Hematopoietic multipotent progenitor cell (in vitro differentiated cells): Measurements from ENCODE around the gene COPZ1. TPM values are rescaled to one million over a fixed set of nuclear protein-coding genes. Genes with fewer than 3 reads are reported as not detected.
"Not testable (repeated sequence)": the region's sequence is repeated elsewhere in the genome, so short reads cannot be mapped to it uniquely, and the experiment has no call there.

ENCODE experiments used
- DNase-seq, 3 donors: peaks; one replicate each; pipeline ENCODE4 v3.0.0-alpha.2; 2011 to 2015; ENCODE audit warnings: low read depth in 2 of 3, low spot score in 2 of 3
- total RNA-seq: library from RNA; depleted of rRNA; stranded (reverse); fragments of >200 nt; gene quantifications from one replicate; pipeline ENCODE4 v1.2.3, GENCODE V29; 2012

The COPZ1 gene
- total RNA-seq, 1 donor: 65.7 TPM

- peak in 2 of 3 donors; percentile 60 to 75 for DNase-seq
These were observed 30.6 kb upstream of the COPZ1 start for GRCh38 chr12:54294152-54294952.

- no peak for DNase-seq
These were observed 29.9 kb upstream of the COPZ1 start for GRCh38 chr12:54294953-54295566.

DNA sequence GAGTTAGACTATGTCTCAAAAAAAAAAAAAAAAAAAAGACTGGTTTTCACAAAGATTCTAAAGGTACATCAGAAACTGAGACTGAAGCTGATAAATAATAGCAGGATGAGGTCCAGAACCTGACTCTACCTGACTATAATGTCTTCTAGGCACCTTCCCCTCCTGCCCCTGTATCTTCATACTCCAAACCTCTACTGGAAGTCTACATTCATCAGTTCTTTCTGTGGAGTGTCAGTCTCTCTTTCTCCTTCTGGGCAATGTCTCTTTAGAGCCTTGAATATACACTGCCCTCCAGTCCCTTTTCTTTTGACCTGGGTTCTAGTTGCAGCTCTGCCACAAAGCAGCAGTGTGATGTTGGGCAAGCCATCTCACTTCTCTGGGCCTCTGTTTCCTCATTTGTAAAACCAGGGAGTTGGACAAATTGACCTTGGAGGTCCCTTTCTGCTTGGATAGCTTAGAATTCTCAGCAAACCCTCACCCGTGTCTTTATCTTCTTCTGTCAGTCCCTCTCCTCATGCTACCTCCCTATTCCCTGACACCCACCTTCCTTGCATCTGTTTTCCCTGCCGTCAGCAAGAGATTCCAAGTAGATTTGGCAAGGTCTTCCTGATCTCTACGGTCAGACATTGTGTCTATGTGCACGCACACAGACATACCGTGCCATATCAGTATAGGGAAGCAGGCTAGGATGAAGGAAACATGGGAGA, 28.4 kb upstream of the COPZ1 start:
- no peak for DNase-seq

GRCh38 chr12:54298904-54299303, 26.0 kb upstream of the COPZ1 start:
- DNase-seq: no peak

DNA sequence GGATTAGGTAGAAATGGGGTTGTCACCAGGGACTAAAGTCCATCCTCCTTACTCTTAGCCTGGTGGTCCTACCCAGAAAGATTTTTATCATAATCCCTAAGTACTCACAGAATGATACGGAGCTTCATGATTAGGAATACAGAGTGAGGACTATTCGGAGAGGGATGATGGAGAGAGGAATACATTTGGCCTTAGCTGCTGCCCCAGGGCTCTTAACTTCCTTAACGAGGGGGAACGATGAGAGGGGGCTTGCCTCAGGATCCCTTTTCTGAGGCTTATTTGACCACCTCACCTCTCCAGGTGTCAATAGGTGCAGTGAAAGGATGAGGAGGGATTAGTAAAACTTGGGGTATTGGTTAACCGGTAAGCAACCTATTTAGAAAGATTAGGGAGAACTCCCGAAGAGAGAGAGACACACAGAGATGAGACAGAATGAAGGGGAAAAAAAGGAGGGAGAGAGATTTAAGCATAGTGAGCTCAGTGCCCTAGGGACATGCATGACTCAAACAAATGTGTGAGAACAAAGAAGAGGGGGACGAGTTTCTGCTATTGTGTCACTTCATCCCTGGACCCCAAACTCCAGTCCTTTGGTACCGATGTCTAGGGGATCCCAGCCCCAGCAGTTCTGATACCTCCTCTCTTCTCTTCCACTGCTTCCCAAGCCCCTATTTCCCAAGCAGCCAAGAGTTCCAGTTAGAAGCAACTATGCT, 25.3 kb upstream of the COPZ1 start:
- DNase-seq: no peak

GRCh38 chr12:54300225-54300731, 24.7 kb upstream of the COPZ1 start:
- no peak for DNase-seq

- DNase-seq: peak in 2 of 3 donors; percentile 56 to 72
These were observed 24.1 kb upstream of the COPZ1 start, which contains the start of gene NFE2 for GRCh38 chr12:54300732-54301427. NFE2 (minus strand) TSS chr12:54301015; CDS start chr12:54295248, 5,767 bp downstream.

DNA sequence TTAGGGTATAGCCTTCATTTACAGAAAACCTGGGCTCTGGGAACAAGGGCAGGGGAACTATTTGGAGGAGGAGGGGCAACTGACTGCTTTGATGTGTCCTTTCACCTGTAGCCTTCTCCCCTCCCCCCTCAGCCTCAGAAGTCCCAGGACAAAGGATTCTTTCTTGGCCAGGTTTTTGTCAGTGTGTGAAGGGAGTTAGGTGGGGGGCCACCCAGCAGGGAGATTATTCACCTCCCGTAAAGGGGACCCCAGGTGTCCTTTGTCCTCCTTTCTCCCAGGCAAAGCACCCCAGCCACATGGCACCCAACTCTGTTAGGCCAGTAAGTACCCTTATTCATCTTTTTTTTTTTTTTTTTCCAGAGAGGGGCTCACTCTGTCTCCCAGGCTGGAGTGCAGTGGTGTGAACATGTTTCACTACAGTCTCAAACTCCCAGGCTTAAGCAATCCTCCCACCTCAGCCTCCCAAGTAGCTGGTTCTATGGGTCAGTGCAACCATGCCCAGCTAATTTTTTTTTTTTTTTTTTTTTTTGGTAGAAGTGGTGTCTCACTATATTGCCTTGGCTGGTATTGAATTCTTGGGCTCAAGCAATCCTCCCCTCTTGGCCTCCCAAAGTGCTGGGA, 23.4 kb upstream of the COPZ1 start:
- DNase-seq: no peak

GRCh38 chr12:54303640-54304039, 21.3 kb upstream of the COPZ1 start:
- DNase-seq: no peak

DNA sequence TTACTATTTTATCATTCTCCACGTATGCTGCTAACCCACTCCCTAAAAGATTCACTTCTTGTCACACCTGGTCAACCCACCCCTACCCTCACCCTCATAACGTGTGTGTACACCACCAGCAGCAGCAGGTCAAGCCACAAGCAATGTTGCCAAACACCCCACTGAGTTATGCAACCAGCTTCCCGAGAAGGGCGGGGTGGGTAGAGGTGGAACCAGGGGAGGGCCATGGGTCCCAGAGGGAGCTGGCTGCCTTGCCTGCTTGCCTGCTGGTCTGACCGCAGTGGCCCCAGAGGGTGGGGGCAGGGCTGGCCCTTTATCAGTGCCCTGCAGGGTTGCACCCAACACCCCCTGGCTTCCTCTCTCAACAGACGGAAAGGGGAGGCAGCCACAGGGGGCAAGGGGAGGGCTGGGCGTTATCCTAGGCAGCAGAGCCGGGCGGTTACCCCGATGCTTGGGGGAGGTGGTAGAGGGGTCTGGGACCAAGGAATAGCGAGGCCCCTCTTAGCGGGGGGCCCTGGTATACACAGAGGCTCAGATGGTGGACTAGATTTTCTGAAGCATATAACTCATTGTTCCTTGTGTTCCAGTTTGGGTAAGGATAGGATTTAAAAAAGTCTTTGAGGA, 20.6 kb upstream of the COPZ1 start:
- peak in 2 of 3 donors; percentile 98 to 99 for DNase-seq

DNA sequence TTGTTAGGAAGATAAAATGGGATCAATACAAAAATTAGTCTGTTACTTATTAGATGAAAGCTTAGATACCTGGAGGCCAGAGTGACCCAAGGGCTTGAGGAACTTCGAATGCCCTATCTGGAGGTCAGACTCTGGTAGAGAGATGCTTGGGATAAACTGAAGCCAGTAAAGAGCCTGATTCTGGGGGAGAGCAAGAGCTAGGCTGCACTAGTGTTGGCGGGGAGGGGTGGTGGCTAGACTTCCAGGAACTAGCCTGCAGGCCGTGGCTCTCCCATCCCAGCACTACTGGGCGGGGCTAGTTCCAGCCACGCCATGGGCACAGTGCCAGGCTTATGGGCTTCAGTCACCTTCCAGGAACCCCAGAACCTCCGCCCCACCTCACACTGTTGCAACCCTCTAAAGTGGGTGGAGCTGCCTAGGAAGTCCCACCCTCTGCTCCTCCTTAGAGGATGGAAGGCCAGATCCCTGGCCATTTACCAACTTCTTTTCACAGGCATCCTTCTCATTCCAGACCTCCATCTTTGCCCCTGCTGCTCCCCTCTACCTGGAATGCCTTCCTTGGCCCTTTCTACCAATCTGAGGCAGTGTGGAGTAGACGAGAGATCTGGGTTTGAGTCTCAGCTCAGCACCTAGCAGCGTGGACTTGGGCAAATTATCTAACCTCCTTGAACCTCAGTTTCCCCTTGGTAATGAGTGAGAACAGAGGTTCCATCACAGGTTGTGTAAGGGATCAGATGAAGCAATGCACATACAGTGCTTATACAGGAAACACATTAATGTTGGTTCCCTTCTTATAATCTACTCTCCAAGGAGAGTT, 17.8 kb upstream of the COPZ1 start:
- peak in 2 of 3 donors; percentile 92 to 95 for DNase-seq

DNA sequence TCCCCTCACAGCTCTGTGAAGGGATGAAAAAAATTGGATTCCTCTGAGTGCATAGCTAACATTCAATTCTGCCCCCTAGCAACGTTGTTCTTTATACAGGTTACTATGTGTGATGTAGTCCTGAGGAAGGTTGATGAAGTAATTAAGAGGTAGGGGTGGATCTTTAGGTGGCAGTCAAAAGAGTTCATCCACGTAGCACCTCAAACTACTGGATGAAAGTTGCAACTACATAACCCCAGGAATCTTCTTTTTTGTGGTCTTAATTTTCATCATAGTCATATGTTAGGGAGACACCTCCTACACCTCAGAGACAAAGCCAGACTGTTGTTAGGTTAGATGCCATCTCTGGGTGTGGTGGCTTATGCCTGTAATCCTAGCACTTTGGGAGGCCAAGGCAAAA, 13.9 kb upstream of the COPZ1 start:
- peak in 2 of 3 donors; percentile 30 to 50 for DNase-seq

GRCh38 chr12:54312309-54312708, 12.6 kb upstream of the COPZ1 start:
- DNase-seq: not testable (repeated sequence)

- DNase-seq: no peak
These were observed 3.6 kb upstream of the COPZ1 start for GRCh38 chr12:54321363-54321762.

DNA sequence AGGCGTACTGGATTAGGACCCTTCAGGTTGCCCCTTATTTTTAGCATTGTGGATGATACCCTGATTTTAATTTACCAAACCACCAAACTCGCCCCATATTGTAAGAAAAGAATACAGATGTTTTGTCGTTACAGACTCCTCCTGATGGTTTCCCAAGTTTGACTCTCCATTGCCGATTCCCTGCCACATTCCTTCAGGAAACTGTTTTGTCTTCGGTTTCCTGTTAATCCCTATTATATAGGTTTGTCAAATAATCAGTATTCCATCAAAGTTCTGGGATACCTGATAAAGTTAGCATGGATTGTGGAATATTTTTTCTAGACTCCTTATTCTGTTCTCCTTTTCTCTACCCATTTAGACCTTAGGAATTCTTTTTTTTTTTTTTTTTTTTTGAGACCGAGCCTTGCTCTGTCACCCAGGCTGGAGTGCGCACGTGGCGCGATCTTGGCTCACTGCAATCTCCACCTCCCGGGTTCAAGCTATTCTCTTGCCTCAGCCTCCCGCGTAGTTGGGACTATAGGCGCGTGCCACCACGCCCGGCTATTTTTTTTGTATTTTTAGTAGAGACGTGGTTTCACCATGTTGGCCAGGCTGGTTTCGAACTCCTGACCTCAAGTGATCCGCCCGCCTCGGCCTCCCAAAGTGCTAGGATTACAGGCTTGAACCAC, 645 bp downstream of the COPZ1 start:
- not testable (repeated sequence) for DNase-seq

DNA sequence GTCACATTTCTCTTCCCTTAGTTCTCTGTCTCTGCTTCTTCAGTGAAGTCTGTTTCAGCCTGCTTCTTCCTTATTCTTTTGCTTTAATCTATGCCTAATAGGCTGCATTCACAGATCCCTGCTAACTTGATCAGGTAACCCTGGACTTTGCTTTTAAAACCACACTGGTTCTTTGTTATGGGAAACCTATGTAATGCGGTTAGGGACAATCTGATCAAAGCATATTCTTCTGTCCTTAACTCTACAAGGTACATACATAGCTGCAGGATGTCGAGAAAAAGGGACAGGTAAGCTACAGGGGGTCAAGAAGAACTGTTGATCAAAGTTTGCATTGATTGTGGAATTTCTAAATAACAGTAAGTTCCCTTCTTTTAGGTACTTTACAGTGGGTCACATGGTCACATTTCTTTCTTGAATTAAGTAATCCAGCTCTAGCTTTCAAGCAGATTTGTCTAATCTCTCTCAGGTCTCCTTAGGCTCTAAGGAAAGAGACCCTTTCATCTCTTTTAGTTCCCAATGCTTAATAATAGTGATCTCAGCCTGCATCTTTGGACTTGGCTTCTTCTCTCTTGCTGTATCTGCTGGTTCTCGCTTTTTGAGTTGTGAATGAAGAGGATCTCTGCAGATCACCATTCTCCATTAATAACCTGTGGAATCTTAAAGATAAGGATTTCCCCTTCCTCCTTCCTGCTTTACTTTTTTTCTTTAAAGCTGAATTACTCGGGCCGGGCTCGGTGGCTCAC, 3.8 kb downstream of the COPZ1 start:
- no peak for DNase-seq

DNA sequence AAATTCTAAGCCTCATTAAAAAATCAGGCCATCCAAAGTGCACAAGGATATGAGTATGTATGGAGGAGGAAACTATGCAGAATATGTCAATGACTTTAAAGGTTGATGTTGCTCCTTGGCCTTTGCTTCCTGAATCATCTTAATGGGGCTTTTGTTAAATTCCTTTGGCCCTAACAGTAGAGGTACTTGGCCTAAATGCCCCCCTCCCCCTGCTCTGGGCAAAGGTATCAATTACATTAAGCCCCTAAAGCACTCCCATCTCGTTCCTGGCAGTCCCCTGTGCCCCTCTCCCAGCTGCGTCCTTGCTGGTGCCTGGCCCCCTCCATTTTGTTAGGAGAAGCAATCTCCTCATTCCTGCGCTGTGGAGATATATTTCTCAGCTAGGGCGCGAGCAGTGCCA, 4.8 kb downstream of the COPZ1 start:
- no peak for DNase-seq
